ENCODE measurements around the gene FAM227B. TPM values are rescaled to one million over a fixed set of nuclear protein-coding genes. Genes with fewer than 3 reads are reported as not detected.
"Not testable (repeated sequence)": the region's sequence is repeated elsewhere in the genome, so short reads cannot be mapped to it uniquely, and the experiment has no call there.

The FAM227B gene
- total RNA-seq, 1 donor from 2014 or later: 8.2 TPM

- DNase-seq: no peak
These were observed 10.3 kb downstream of the FAM227B start for GRCh38 chr15:49610157-49610918.

- no peak for DNase-seq
These were observed 14.0 kb downstream of the FAM227B start for GRCh38 chr15:49606594-49606993.

GRCh38 chr15:49605588-49605987 is 15.0 kb downstream of the FAM227B start:
- DNase-seq: no peak

GRCh38 chr15:49604625-49605409 is 15.8 kb downstream of the FAM227B start:
- no peak for DNase-seq

GRCh38 chr15:49592829-49593316 is 27.7 kb downstream of the FAM227B start:
- DNase-seq: not testable (repeated sequence)

- no peak for DNase-seq
These were observed 31.6 kb downstream of the FAM227B start for GRCh38 chr15:49589030-49589429.

GRCh38 chr15:49573421-49573820 is 47.2 kb downstream of the FAM227B start:
- DNase-seq: no peak

GRCh38 chr15:49570672-49571071 is 49.9 kb downstream of the FAM227B start:
- DNase-seq: no peak

GRCh38 chr15:49570174-49570573 is 50.4 kb downstream of the FAM227B start:
- DNase-seq: no peak

- no peak for DNase-seq
These were observed 60.6 kb downstream of the FAM227B start for GRCh38 chr15:49560045-49560444.

- no peak for DNase-seq
These were observed 61.7 kb downstream of the FAM227B start for GRCh38 chr15:49558929-49559328.

- no peak for DNase-seq
These were observed 64.2 kb downstream of the FAM227B start for GRCh38 chr15:49556437-49556836.

- not testable (repeated sequence) for DNase-seq
These were observed 70.3 kb downstream of the FAM227B start for GRCh38 chr15:49550342-49550741.

GRCh38 chr15:49538520-49538919 is 82.1 kb downstream of the FAM227B start:
- DNase-seq: no peak

- DNase-seq: no peak
These were observed 90.5 kb downstream of the FAM227B start for GRCh38 chr15:49530092-49530491.

- no peak for DNase-seq
These were observed 92.3 kb downstream of the FAM227B start for GRCh38 chr15:49528289-49528688.

- DNase-seq: no peak
These were observed 98.8 kb downstream of the FAM227B start for GRCh38 chr15:49521802-49522201.

GRCh38 chr15:49512739-49513138 is 107.9 kb downstream of the FAM227B start:
- not testable (repeated sequence) for DNase-seq

- DNase-seq: no peak
These were observed 113.4 kb downstream of the FAM227B start for GRCh38 chr15:49507261-49507660.

GRCh38 chr15:49506341-49506740 is 114.3 kb downstream of the FAM227B start:
- no peak for DNase-seq

- no peak for DNase-seq
These were observed 119.0 kb downstream of the FAM227B start for GRCh38 chr15:49501586-49501985.

GRCh38 chr15:49495993-49496753 is 124.4 kb downstream of the FAM227B start:
- no peak for DNase-seq

- DNase-seq: no peak
These were observed 125.8 kb downstream of the FAM227B start for GRCh38 chr15:49494842-49495241.

Measured in tongue (tissue), 2 donors.